GM12872 (cell line): ENCODE measurements around the gene MAP3K15.

Source experiments
- TF ChIP-seq, protein P1 (sequence below): IDR thresholded peaks from 3 replicates; pipeline ENCODE4 v1.5.1; 2011; ENCODE audit warnings: low read depth, mild to moderate bottlenecking, low read length, moderate library complexity; ENCODE audit not compliant: insufficient read depth

The MAP3K15 gene

DNA sequence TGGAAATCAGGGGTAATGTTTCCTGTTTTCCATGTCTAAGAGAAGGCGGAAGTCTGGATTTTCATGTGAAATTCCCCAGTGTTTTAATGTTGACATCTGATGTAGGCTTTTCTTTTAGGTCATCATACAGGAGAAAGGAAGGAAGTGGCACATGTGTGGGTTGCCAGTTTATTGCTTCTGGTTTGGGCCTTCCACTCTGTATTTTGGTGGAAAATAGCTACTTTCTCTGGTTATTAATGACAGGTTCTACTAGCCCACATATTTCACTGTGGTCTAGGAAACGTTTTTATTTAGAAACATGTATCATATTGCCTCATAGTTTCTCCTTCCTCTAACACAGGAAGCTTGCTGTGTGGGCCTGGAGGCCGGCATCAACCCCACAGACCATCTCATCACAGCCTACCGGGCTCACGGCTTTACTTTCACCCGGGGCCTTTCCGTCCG, 164.3 kb downstream of the MAP3K15 start:
- TF ChIP-seq, protein P1, sequence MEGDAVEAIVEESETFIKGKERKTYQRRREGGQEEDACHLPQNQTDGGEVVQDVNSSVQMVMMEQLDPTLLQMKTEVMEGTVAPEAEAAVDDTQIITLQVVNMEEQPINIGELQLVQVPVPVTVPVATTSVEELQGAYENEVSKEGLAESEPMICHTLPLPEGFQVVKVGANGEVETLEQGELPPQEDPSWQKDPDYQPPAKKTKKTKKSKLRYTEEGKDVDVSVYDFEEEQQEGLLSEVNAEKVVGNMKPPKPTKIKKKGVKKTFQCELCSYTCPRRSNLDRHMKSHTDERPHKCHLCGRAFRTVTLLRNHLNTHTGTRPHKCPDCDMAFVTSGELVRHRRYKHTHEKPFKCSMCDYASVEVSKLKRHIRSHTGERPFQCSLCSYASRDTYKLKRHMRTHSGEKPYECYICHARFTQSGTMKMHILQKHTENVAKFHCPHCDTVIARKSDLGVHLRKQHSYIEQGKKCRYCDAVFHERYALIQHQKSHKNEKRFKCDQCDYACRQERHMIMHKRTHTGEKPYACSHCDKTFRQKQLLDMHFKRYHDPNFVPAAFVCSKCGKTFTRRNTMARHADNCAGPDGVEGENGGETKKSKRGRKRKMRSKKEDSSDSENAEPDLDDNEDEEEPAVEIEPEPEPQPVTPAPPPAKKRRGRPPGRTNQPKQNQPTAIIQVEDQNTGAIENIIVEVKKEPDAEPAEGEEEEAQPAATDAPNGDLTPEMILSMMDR, result no peak

DNA sequence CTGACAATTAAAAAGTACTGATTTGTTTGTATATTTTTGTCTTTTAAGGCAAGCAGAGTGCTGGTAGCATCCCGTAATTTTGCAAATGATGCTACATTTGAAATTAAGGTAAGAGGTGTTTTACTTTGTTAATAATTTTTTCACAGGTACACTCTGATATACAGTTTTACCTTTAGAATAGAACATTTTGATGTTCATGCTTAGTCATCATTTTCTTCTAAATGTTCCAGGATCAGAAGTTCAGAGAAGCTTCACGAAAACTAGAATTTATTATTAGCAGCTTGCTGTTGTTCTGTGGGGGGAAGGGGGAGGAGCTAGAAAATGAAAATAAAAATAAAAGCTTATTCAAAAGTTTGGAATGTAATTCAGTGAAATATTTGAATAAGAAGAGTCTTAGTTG, 166.0 kb downstream of the MAP3K15 start:
- TF ChIP-seq, protein P1, result no peak

- TF ChIP-seq, protein P1, result no peak
Observed at GRCh38 chrX:19347916-19348315, 167.4 kb downstream of the MAP3K15 start.

- TF ChIP-seq, protein P1, result no peak
Observed at GRCh38 chrX:19344661-19345060, 170.6 kb downstream of the MAP3K15 start.

- TF ChIP-seq, protein P1, result no peak
Observed at GRCh38 chrX:19343535-19344408, 171.5 kb downstream of the MAP3K15 start, which contains the start of gene PDHA1. PDHA1 (plus strand) TSS chrX:19343927; CDS start chrX:19344038, 111 bp downstream.

- TF ChIP-seq, protein P1, result no peak
Observed at GRCh38 chrX:19343085-19343534, 172.2 kb downstream of the MAP3K15 start.

- TF ChIP-seq, protein P1, result no peak
Observed at GRCh38 chrX:19342331-19342906, 172.9 kb downstream of the MAP3K15 start.
